DOHH2 (cell line): Measurements from ENCODE around the gene BRINP3.

Experiments
- EZH2phosphoT487 ChIP-seq: fragments of 200-600 bp; sonication (generic); IDR thresholded peaks from 2 replicates; pipeline ENCODE4 v1.6.1; 2017; ENCODE audit warnings: borderline replicate concordance, mild to moderate bottlenecking, antibody characterized with exemption, low read length, moderate library complexity, mixed read lengths
- TF ChIP-seq, protein P1 (sequence below): fragments of 200-600 bp; sonication (generic); IDR thresholded peaks from one replicate; pipeline ENCODE4 v1.5.1; 2014; ENCODE audit warnings: antibody characterized with exemption, mild to moderate bottlenecking, low read depth, low read length; ENCODE audit not compliant: poor library complexity, severe bottlenecking

- TF ChIP-seq, protein P1, sequence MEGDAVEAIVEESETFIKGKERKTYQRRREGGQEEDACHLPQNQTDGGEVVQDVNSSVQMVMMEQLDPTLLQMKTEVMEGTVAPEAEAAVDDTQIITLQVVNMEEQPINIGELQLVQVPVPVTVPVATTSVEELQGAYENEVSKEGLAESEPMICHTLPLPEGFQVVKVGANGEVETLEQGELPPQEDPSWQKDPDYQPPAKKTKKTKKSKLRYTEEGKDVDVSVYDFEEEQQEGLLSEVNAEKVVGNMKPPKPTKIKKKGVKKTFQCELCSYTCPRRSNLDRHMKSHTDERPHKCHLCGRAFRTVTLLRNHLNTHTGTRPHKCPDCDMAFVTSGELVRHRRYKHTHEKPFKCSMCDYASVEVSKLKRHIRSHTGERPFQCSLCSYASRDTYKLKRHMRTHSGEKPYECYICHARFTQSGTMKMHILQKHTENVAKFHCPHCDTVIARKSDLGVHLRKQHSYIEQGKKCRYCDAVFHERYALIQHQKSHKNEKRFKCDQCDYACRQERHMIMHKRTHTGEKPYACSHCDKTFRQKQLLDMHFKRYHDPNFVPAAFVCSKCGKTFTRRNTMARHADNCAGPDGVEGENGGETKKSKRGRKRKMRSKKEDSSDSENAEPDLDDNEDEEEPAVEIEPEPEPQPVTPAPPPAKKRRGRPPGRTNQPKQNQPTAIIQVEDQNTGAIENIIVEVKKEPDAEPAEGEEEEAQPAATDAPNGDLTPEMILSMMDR = peak; percentile 25
- TF ChIP-seq EZH2phosphoT487 = no peak
Observed at GRCh38 chr1:190436615-190437014, 41.0 kb downstream of the BRINP3 start.
